ENCODE data around the gene DMRTA2.

The DMRTA2 gene

GRCh38 chr1:50414853-50415234 is 8.4 kb downstream of the DMRTA2 start:
- no peak for TF ChIP-seq GABPA (IDR thresholded peaks at IDR 0.05; ENCODE audit: low read depth)
- no peak for TF ChIP-seq CTCF (IDR thresholded peaks at IDR 0.05; ENCODE audit: insufficient read depth, low read length)
- TF ChIP-seq POLR2AphosphoS5 (IDR thresholded peaks at IDR 0.05; ENCODE audit: low read depth) = no peak
- TF ChIP-seq SPI1 (IDR thresholded peaks at IDR 0.05; ENCODE audit: borderline replicate concordance, low read depth) = no peak
- TF ChIP-seq REST (IDR thresholded peaks at IDR 0.05; ENCODE audit: insufficient replicate concordance, low read depth) = no peak
- H3K27me3 ChIP-seq (ENCODE audit: insufficient read depth, poor library complexity, severe bottlenecking) = peaks cover 54% of the 10 kb centered on the region
- no peak for DNase-seq (ENCODE audit: low read depth in 1 of 2, low spot score in 1 of 2)
- H3K4me3 ChIP-seq (replicated peaks; ENCODE audit: insufficient read depth, low read length) = no peak overlapping the region
- H3K27ac ChIP-seq (replicated peaks) = no peak overlapping the region

GRCh38 chr1:50412813-50413476 is 10.3 kb downstream of the DMRTA2 start:
- Histone ChIP-seq H3K27me3 (ENCODE audit: insufficient read depth, poor library complexity, severe bottlenecking) (peaks cover 43% of the 10 kb centered on the region), H3K4me3 (replicated peaks; ENCODE audit: insufficient read depth, low read length) (no peak overlapping the region), H3K27ac (replicated peaks) (no peak overlapping the region)
- no peak for DNase-seq (ENCODE audit: low read depth in 1 of 2, low spot score in 1 of 2)
- TF ChIP-seq GABPA (IDR thresholded peaks at IDR 0.05; ENCODE audit: low read depth) = no peak
- TF ChIP-seq CTCF (IDR thresholded peaks at IDR 0.05; ENCODE audit: insufficient read depth, low read length) = no peak
- TF ChIP-seq REST (IDR thresholded peaks at IDR 0.05; ENCODE audit: insufficient replicate concordance, low read depth) = no peak
- TF ChIP-seq POLR2AphosphoS5 (IDR thresholded peaks at IDR 0.05; ENCODE audit: low read depth) = no peak

GRCh38 chr1:50405814-50406213 is 17.4 kb downstream of the DMRTA2 start:
- peaks cover 3% of the 10 kb centered on the region for H3K27me3 ChIP-seq (ENCODE audit: insufficient read depth, poor library complexity, severe bottlenecking)
- no peak overlapping the region for H3K4me3 ChIP-seq (replicated peaks; ENCODE audit: insufficient read depth, low read length)
- no peak for DNase-seq (ENCODE audit: low read depth in 1 of 2, low spot score in 1 of 2)
- H3K27ac ChIP-seq (replicated peaks) = no peak overlapping the region
- TF ChIP-seq REST (IDR thresholded peaks at IDR 0.05; ENCODE audit: insufficient replicate concordance, low read depth) (no peak), POLR2AphosphoS5 (IDR thresholded peaks at IDR 0.05; ENCODE audit: low read depth) (no peak), CTCF (IDR thresholded peaks at IDR 0.05; ENCODE audit: insufficient read depth, low read length) (no peak), SPI1 (IDR thresholded peaks at IDR 0.05; ENCODE audit: borderline replicate concordance, low read depth) (no peak), GABPA (IDR thresholded peaks at IDR 0.05; ENCODE audit: low read depth) (no peak)
